ENCODE measurements around the gene COX4I1.
"Not testable (repeated sequence)": the region's sequence is repeated elsewhere in the genome, so short reads cannot be mapped to it uniquely, and the experiment has no call there.

The COX4I1 gene

GRCh38 chr16:85835956-85836705 lies 36.6 kb downstream of the COX4I1 start:
- Histone ChIP-seq H3K4me3 (ENCODE audit: low read length) (no peak overlapping the region), H3K9me3 (ENCODE audit: low read length) (no peaks in the 10 kb centered on the region), H3K36me3 (ENCODE audit: insufficient read depth, low read length) (no peaks in the 10 kb centered on the region), H3K4me1 (ENCODE audit: insufficient read depth, low read length) (no peaks in the 10 kb centered on the region), H3K27me3 (ENCODE audit: insufficient read depth, low read length) (peaks cover 28% of the 10 kb centered on the region), H2AFZ (ENCODE audit: low read depth, low read length) (no peak overlapping the region)

- Histone ChIP-seq H3K36me3 (ENCODE audit: insufficient read depth, low read length) (no peaks in the 10 kb centered on the region), H3K4me1 (ENCODE audit: insufficient read depth, low read length) (no peaks in the 10 kb centered on the region), H2AFZ (ENCODE audit: low read depth, low read length) (no peak overlapping the region), H3K27me3 (ENCODE audit: insufficient read depth, low read length) (peaks cover 29% of the 10 kb centered on the region), H3K4me3 (ENCODE audit: low read length) (no peak overlapping the region), H3K9me3 (ENCODE audit: low read length) (no peaks in the 10 kb centered on the region)
Measured at GRCh38 chr16:85836706-85837582, 37.4 kb downstream of the COX4I1 start.

- peaks cover 29% of the 10 kb centered on the region for H3K27me3 ChIP-seq (ENCODE audit: insufficient read depth, low read length)
- H3K4me3 ChIP-seq (ENCODE audit: low read length); H3K4me1 ChIP-seq (ENCODE audit: insufficient read depth, low read length); H3K9me3 ChIP-seq (ENCODE audit: low read length); H3K36me3 ChIP-seq (ENCODE audit: insufficient read depth, low read length); H2AFZ ChIP-seq (ENCODE audit: low read depth, low read length): not testable (repeated sequence)
Measured at GRCh38 chr16:85837654-85838053, 38.2 kb downstream of the COX4I1 start.

- no peak overlapping the region for H2AFZ ChIP-seq (ENCODE audit: low read depth, low read length)
- no peaks in the 10 kb centered on the region for H3K9me3 ChIP-seq (ENCODE audit: low read length)
- H3K27me3 ChIP-seq (ENCODE audit: insufficient read depth, low read length): peaks cover 29% of the 10 kb centered on the region
- no peaks in the 10 kb centered on the region for H3K36me3 ChIP-seq (ENCODE audit: insufficient read depth, low read length)
- H3K4me3 ChIP-seq (ENCODE audit: low read length): no peak overlapping the region
- no peaks in the 10 kb centered on the region for H3K4me1 ChIP-seq (ENCODE audit: insufficient read depth, low read length)
Measured at GRCh38 chr16:85838381-85838780, 38.9 kb downstream of the COX4I1 start.

- peaks cover 29% of the 10 kb centered on the region for H3K27me3 ChIP-seq (ENCODE audit: insufficient read depth, low read length)
- H3K4me3 ChIP-seq (ENCODE audit: low read length): no peak overlapping the region
- H3K36me3 ChIP-seq (ENCODE audit: insufficient read depth, low read length): no peaks in the 10 kb centered on the region
- H3K9me3 ChIP-seq (ENCODE audit: low read length): no peaks in the 10 kb centered on the region
- no peak overlapping the region for H2AFZ ChIP-seq (ENCODE audit: low read depth, low read length)
- H3K4me1 ChIP-seq (ENCODE audit: insufficient read depth, low read length): no peaks in the 10 kb centered on the region
Measured at GRCh38 chr16:85838876-85839585, 39.5 kb downstream of the COX4I1 start.

- H3K4me1 ChIP-seq (ENCODE audit: insufficient read depth, low read length): no peaks in the 10 kb centered on the region
- no peak overlapping the region for H3K4me3 ChIP-seq (ENCODE audit: low read length)
- H2AFZ ChIP-seq (ENCODE audit: low read depth, low read length): no peak overlapping the region
- peaks cover 29% of the 10 kb centered on the region for H3K27me3 ChIP-seq (ENCODE audit: insufficient read depth, low read length)
- no peaks in the 10 kb centered on the region for H3K9me3 ChIP-seq (ENCODE audit: low read length)
- H3K36me3 ChIP-seq (ENCODE audit: insufficient read depth, low read length): no peaks in the 10 kb centered on the region
Measured at GRCh38 chr16:85839681-85840240, 40.3 kb downstream of the COX4I1 start.

- Histone ChIP-seq H3K4me1 (ENCODE audit: insufficient read depth, low read length) (no peaks in the 10 kb centered on the region), H3K27me3 (ENCODE audit: insufficient read depth, low read length) (peaks cover 24% of the 10 kb centered on the region), H3K36me3 (ENCODE audit: insufficient read depth, low read length) (no peaks in the 10 kb centered on the region), H3K9me3 (ENCODE audit: low read length) (no peaks in the 10 kb centered on the region), H2AFZ (ENCODE audit: low read depth, low read length) (no peak overlapping the region), H3K4me3 (ENCODE audit: low read length) (no peak overlapping the region)
Measured at GRCh38 chr16:85840395-85840794, 40.9 kb downstream of the COX4I1 start.

- Histone ChIP-seq H3K4me1 (ENCODE audit: insufficient read depth, low read length) (no peaks in the 10 kb centered on the region), H3K4me3 (ENCODE audit: low read length) (no peak overlapping the region), H3K36me3 (ENCODE audit: insufficient read depth, low read length) (no peaks in the 10 kb centered on the region), H3K27me3 (ENCODE audit: insufficient read depth, low read length) (peaks cover 20% of the 10 kb centered on the region), H3K9me3 (ENCODE audit: low read length) (no peaks in the 10 kb centered on the region), H2AFZ (ENCODE audit: low read depth, low read length) (no peak overlapping the region)
Measured at GRCh38 chr16:85840801-85841200, 41.3 kb downstream of the COX4I1 start.

GRCh38 chr16:85842435-85842834 lies 42.9 kb downstream of the COX4I1 start:
- no peaks in the 10 kb centered on the region for H3K9me3 ChIP-seq (ENCODE audit: low read length)
- H2AFZ ChIP-seq (ENCODE audit: low read depth, low read length): no peak overlapping the region
- H3K36me3 ChIP-seq (ENCODE audit: insufficient read depth, low read length): no peaks in the 10 kb centered on the region
- H3K27me3 ChIP-seq (ENCODE audit: insufficient read depth, low read length): peaks cover 6% of the 10 kb centered on the region
- H3K4me1 ChIP-seq (ENCODE audit: insufficient read depth, low read length): no peaks in the 10 kb centered on the region
- no peak overlapping the region for H3K4me3 ChIP-seq (ENCODE audit: low read length)

GRCh38 chr16:85842848-85843247 lies 43.4 kb downstream of the COX4I1 start:
- H2AFZ ChIP-seq (ENCODE audit: low read depth, low read length): no peak overlapping the region

GRCh38 chr16:85843471-85844168 lies 44.1 kb downstream of the COX4I1 start:
- H3K27me3 ChIP-seq (ENCODE audit: insufficient read depth, low read length): peaks cover 6% of the 10 kb centered on the region
- H3K4me3 ChIP-seq (ENCODE audit: low read length): no peak overlapping the region
- H2AFZ ChIP-seq (ENCODE audit: low read depth, low read length): no peak overlapping the region
- H3K4me1 ChIP-seq (ENCODE audit: insufficient read depth, low read length): no peaks in the 10 kb centered on the region
- H3K36me3 ChIP-seq (ENCODE audit: insufficient read depth, low read length): no peaks in the 10 kb centered on the region
- H3K9me3 ChIP-seq (ENCODE audit: low read length): no peaks in the 10 kb centered on the region

More at GRCh38 chr16:85842848-85843247, 43.4 kb downstream of the COX4I1 start:
- H3K36me3 ChIP-seq (ENCODE audit: insufficient read depth, low read length): no peaks in the 10 kb centered on the region
- peaks cover 6% of the 10 kb centered on the region for H3K27me3 ChIP-seq (ENCODE audit: insufficient read depth, low read length)
- no peaks in the 10 kb centered on the region for H3K9me3 ChIP-seq (ENCODE audit: low read length)
- no peak overlapping the region for H3K4me3 ChIP-seq (ENCODE audit: low read length)
- no peaks in the 10 kb centered on the region for H3K4me1 ChIP-seq (ENCODE audit: insufficient read depth, low read length)

- no peak overlapping the region for H2AFZ ChIP-seq (ENCODE audit: low read depth, low read length)
- H3K9me3 ChIP-seq (ENCODE audit: low read length): no peaks in the 10 kb centered on the region
- no peaks in the 10 kb centered on the region for H3K36me3 ChIP-seq (ENCODE audit: insufficient read depth, low read length)
- no peak overlapping the region for H3K4me3 ChIP-seq (ENCODE audit: low read length)
- H3K27me3 ChIP-seq (ENCODE audit: insufficient read depth, low read length): peaks cover 10% of the 10 kb centered on the region
- no peaks in the 10 kb centered on the region for H3K4me1 ChIP-seq (ENCODE audit: insufficient read depth, low read length)
Measured at GRCh38 chr16:85844169-85844481, 44.6 kb downstream of the COX4I1 start.

Data from neuron (in vitro differentiated cells).